ENCODE data around the gene CDH12. TPM values are rescaled to one million over a fixed set of nuclear protein-coding genes. Genes with fewer than 3 reads are reported as not detected.

Gene CDH12
- total and polyA plus RNA-seq, 7 donors: not detected

- WGBS, 3 donors: 73 to 79% (median 78%) methylated on average over 6 of the region's 6 CpGs
- TF ChIP-seq, protein P1, sequence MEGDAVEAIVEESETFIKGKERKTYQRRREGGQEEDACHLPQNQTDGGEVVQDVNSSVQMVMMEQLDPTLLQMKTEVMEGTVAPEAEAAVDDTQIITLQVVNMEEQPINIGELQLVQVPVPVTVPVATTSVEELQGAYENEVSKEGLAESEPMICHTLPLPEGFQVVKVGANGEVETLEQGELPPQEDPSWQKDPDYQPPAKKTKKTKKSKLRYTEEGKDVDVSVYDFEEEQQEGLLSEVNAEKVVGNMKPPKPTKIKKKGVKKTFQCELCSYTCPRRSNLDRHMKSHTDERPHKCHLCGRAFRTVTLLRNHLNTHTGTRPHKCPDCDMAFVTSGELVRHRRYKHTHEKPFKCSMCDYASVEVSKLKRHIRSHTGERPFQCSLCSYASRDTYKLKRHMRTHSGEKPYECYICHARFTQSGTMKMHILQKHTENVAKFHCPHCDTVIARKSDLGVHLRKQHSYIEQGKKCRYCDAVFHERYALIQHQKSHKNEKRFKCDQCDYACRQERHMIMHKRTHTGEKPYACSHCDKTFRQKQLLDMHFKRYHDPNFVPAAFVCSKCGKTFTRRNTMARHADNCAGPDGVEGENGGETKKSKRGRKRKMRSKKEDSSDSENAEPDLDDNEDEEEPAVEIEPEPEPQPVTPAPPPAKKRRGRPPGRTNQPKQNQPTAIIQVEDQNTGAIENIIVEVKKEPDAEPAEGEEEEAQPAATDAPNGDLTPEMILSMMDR (IDR thresholded peaks at IDR 0.05): no peak
- intact Hi-C loops (cut with DNase I): no loop called here
Observed at GRCh38 chr5:21831145-21831787, 1021.9 kb downstream of the CDH12 start.

GRCh38 chr5:21826884-21827283, 1026.3 kb downstream of the CDH12 start:
- Histone ChIP-seq H3K4me1 (no peaks in the 10 kb centered on the region), H3K4me3 (no peak overlapping the region), H3K27ac (no peak overlapping the region), H3K27me3 (ENCODE audit: insufficient read depth in 3 of 3, low read length in 2 of 3) (no peaks in the 10 kb centered on the region), H3K9me3 (no peaks in the 10 kb centered on the region), H3K36me3 (ENCODE audit: insufficient read depth in 1 of 2, low read depth in 1 of 2) (no peaks in the 10 kb centered on the region)
- 82 to 86% (median 84%) methylated on average over 1 of the region's 1 CpG for WGBS, 3 donors
- DNase-seq (no peak), ATAC-seq (no peak)
- intact Hi-C loops (cut with DNase I): no loop called here
- TF ChIP-seq, protein P1 (IDR thresholded peaks at IDR 0.05): no peak

More at GRCh38 chr5:21831145-21831787, 1021.9 kb downstream of the CDH12 start:
- H3K27ac ChIP-seq: no peak overlapping the region
- DNase-seq: no peak
- H3K9me3 ChIP-seq: no peaks in the 10 kb centered on the region
- no peak for ATAC-seq
- H3K27me3 ChIP-seq (ENCODE audit: insufficient read depth in 3 of 3, low read length in 2 of 3): no peaks in the 10 kb centered on the region
- no peaks in the 10 kb centered on the region for H3K36me3 ChIP-seq (ENCODE audit: insufficient read depth in 1 of 2, low read depth in 1 of 2)
- H3K4me3 ChIP-seq: no peak overlapping the region
- H3K4me1 ChIP-seq: no peaks in the 10 kb centered on the region

GRCh38 chr5:21823588-21823987, 1029.6 kb downstream of the CDH12 start:
- TF ChIP-seq, protein P1 (IDR thresholded peaks at IDR 0.05): no peak
- DNase-seq: no peak
- intact Hi-C loops (cut with DNase I): no loop called here

DNA sequence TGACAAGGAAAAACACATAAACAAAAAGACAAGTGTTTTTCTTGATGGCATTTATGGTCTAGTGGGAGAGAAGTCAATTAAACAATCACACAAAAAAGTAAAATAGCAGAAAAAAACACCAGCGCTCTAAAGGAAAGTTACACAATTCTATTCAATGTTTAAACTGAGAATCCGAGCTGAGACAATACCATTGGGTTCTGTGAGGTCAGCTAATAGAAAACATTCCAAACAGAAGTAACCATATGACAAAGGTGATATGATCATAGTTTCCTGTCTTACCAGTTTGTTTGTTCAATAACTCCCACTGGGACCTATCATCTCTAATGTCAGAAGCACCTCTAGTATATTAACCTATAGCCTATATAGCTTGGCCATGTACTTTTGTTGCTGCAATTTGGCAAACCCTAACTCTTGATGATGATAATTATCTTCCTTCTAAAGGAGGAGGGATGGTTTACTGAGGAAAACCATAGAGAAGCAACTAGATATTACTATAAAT, 1030.0 kb downstream of the CDH12 start:
- no peaks in the 10 kb centered on the region for H3K36me3 ChIP-seq (ENCODE audit: insufficient read depth in 1 of 2, low read depth in 1 of 2)
- H3K27me3 ChIP-seq (ENCODE audit: insufficient read depth in 3 of 3, low read length in 2 of 3): no peaks in the 10 kb centered on the region
- H3K27ac ChIP-seq: no peak overlapping the region
- no peak for ATAC-seq
- TF ChIP-seq, protein P1 (IDR thresholded peaks at IDR 0.05): no peak
- no peak overlapping the region for H3K4me3 ChIP-seq
- intact Hi-C loops (cut with DNase I): no loop called here
- WGBS, 3 donors: 71 to 87% (median 78%) methylated on average over 2 of the region's 2 CpGs
- DNase-seq: no peak
- H3K4me1 ChIP-seq: no peaks in the 10 kb centered on the region
- H3K9me3 ChIP-seq: no peaks in the 10 kb centered on the region

More at GRCh38 chr5:21823588-21823987, 1029.6 kb downstream of the CDH12 start:
- no peak overlapping the region for H3K4me3 ChIP-seq
- no peaks in the 10 kb centered on the region for H3K36me3 ChIP-seq (ENCODE audit: insufficient read depth in 1 of 2, low read depth in 1 of 2)
- WGBS, 3 donors: 75 to 82% (median 80%) methylated on average over 1 of the region's 1 CpG
- no peaks in the 10 kb centered on the region for H3K27me3 ChIP-seq (ENCODE audit: insufficient read depth in 3 of 3, low read length in 2 of 3)
- H3K9me3 ChIP-seq: no peaks in the 10 kb centered on the region
- no peak for ATAC-seq
- H3K4me1 ChIP-seq: no peaks in the 10 kb centered on the region
- H3K27ac ChIP-seq: no peak overlapping the region

DNA sequence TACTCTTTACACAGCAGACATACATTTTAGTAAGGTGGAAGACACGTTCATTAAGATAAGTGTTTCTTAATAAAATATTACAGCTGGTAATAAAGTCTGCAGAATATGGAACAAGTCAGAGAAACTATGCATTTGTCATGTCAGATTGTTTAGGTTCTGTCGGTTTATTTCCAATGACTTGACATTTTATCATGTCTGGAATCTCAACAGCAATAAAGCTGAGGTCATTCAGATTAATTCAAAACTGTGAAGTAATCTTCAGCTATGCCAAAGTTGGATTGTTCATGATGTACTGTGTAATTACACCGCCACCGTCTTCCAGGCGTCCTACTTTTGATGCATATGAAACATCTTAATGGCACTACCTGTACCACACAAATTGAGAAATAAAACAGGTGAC, 1032.6 kb downstream of the CDH12 start:
- H3K4me3 ChIP-seq: no peak overlapping the region
- no peak for DNase-seq
- 45 to 50% (median 47%) methylated on average over 5 of the region's 5 CpGs for WGBS, 3 donors
- TF ChIP-seq, protein P1 (IDR thresholded peaks at IDR 0.05): no peak
- H3K27ac ChIP-seq: no peak overlapping the region
- no peaks in the 10 kb centered on the region for H3K27me3 ChIP-seq (ENCODE audit: insufficient read depth in 3 of 3, low read length in 2 of 3)
- no peak for ATAC-seq
- no peaks in the 10 kb centered on the region for H3K36me3 ChIP-seq (ENCODE audit: insufficient read depth in 1 of 2, low read depth in 1 of 2)
- intact Hi-C loops (cut with DNase I): no loop called here
- no peaks in the 10 kb centered on the region for H3K9me3 ChIP-seq
- H3K4me1 ChIP-seq: no peaks in the 10 kb centered on the region

Measured in psoas muscle (tissue), 8 donors.